Keratinocyte (primary cell): ENCODE results near the gene ARHGAP12. TPM values are rescaled to one million over a fixed set of nuclear protein-coding genes. Genes with fewer than 3 reads are reported as not detected.

Source experiments
- DNase-seq: peaks from one replicate; pipeline ENCODE4 v3.0.0-alpha.2; 2011; ENCODE audit warnings: low read depth, missing footprints, low spot score
- FAIRE-seq: peaks from 2 replicates; lab custom pipeline; 2011; peaks lifted over from hg19 to GRCh38; lab: Jason Lieb, UNC
- H2AFZ ChIP-seq: 2 replicates; pipeline ENCODE4 v1.6.0; 2012; ENCODE audit warnings: low read length, control low read depth, inconsistent platforms; ENCODE audit not compliant: control insufficient read depth
- H3K27ac ChIP-seq: 2 replicates; pipeline ENCODE4 v1.5.1; 2011; ENCODE audit warnings: low read length; ENCODE audit not compliant: control insufficient read depth, insufficient read depth
- H3K27me3 ChIP-seq: 3 replicates; pipeline ENCODE4 v1.6.0; 2011; ENCODE audit warnings: low read length; ENCODE audit not compliant: control insufficient read depth, insufficient read depth; ENCODE audit errors: extremely low read depth
- H3K36me3 ChIP-seq, 2 experiments: 2 replicates in 1 of 2; 3 replicates in 1 of 2; pipeline ENCODE4 v1.5.1; 2011; ENCODE audit warnings: low read length in 2 of 2, mild to moderate bottlenecking in 1 of 2; ENCODE audit not compliant: control insufficient read depth in 2 of 2, insufficient read depth in 2 of 2; ENCODE audit errors: extremely low read depth in 1 of 2
- H3K4me1 ChIP-seq: 3 replicates; pipeline ENCODE4 v1.5.1; 2011; ENCODE audit warnings: low read length; ENCODE audit not compliant: control insufficient read depth, insufficient read depth; ENCODE audit errors: extremely low read depth
- H3K4me2 ChIP-seq: 3 replicates; pipeline ENCODE4 v1.6.0; 2011; ENCODE audit warnings: low read depth, low read length; ENCODE audit not compliant: control insufficient read depth, insufficient read depth; ENCODE audit errors: extremely low read depth
- H3K4me3 ChIP-seq, 3 experiments: fragments of 200-600 bp in 1 of 3; sonication (generic) in 1 of 3; 2 replicates in 2 of 3; 3 replicates in 1 of 3; pipeline ENCODE4 v1.5.1; 2011 to 2016; ENCODE audit warnings: low read length in 3 of 3, mild to moderate bottlenecking in 3 of 3, control low read depth in 2 of 3, inconsistent platforms in 1 of 3, low read depth in 1 of 3, mixed read lengths in 1 of 3, mixed run types in 1 of 3, moderate library complexity in 1 of 3; ENCODE audit not compliant: control insufficient read depth in 2 of 3, insufficient read depth in 2 of 3; ENCODE audit errors: extremely low read depth in 1 of 3
- H3K79me2 ChIP-seq: 2 replicates; pipeline ENCODE4 v1.6.0; 2012; ENCODE audit warnings: low read length; ENCODE audit not compliant: control insufficient read depth, insufficient read depth
- H3K9ac ChIP-seq: 3 replicates; pipeline ENCODE4 v1.6.0; 2011; ENCODE audit warnings: low read length; ENCODE audit not compliant: control insufficient read depth, insufficient read depth; ENCODE audit errors: extremely low read depth
- H3K9me1 ChIP-seq: 3 replicates; pipeline ENCODE4 v1.6.0; 2011; ENCODE audit warnings: low read length; ENCODE audit not compliant: control insufficient read depth, insufficient read depth; ENCODE audit errors: extremely low read depth
- H3K9me3 ChIP-seq: 2 replicates; pipeline ENCODE4 v1.5.1; 2012; ENCODE audit warnings: low read depth, low read length; ENCODE audit not compliant: control insufficient read depth
- H4K20me1 ChIP-seq: 3 replicates; pipeline ENCODE4 v1.6.0; 2011; ENCODE audit warnings: low read length; ENCODE audit not compliant: control insufficient read depth, insufficient read depth; ENCODE audit errors: extremely low read depth
- EZH2 ChIP-seq: IDR thresholded peaks from one replicate; pipeline ENCODE4 v1.6.1; 2012; ENCODE audit warnings: inconsistent platforms, mild to moderate bottlenecking, low read length, moderate library complexity
- dilution Hi-C: fragments of 300-500 bp; cut with MboI; formaldehyde crosslinking; loops from one replicate; pipeline ENCODE4 v1.7.0; 2020; ENCODE audit warnings: low sequenced_read_pairs; ENCODE audit not compliant: extremely low pct_ligation_motif_present
- polyA plus RNA-seq, 5 experiments: library from polyadenylated mRNA; depleted of rRNA in 3 of 5; stranded (reverse) in 3 of 5; stranded (forward) in 1 of 5; unstranded in 1 of 5; fragments of >200 nt; gene quantifications; 1 replicate in 1 of 5; 2 replicates in 3 of 5; 3 replicates in 1 of 5; pipeline versions ENCODE4 v1.2.1 to v1.2.3, GENCODE V29; 2011 to 2012; ENCODE audit warnings: missing spikeins in 2 of 5, low read depth in 1 of 5, low replicate concordance in 1 of 5
- TF ChIP-seq, protein P1 (sequence below), 3 experiments: IDR thresholded peaks in 1 of 3; conservative IDR thresholded peaks in 1 of 3; optimal IDR thresholded peaks in 1 of 3; 2 replicates in 2 of 3; 3 replicates in 1 of 3; pipeline versions ENCODE3 to v1.5.1; 2011; ENCODE audit warnings: low read length in 3 of 3, mild to moderate bottlenecking in 3 of 3, moderate library complexity in 2 of 3, control low read depth in 1 of 3, inconsistent platforms in 1 of 3; ENCODE audit not compliant: insufficient read depth in 2 of 3; ENCODE audit errors: extremely low read depth in 1 of 3

ARHGAP12 gene
- polyA plus RNA-seq, 1 donor (not counting 4 experiments of a cell fraction or from before 2014, with no cell fraction given) = 26.6 TPM

DNA sequence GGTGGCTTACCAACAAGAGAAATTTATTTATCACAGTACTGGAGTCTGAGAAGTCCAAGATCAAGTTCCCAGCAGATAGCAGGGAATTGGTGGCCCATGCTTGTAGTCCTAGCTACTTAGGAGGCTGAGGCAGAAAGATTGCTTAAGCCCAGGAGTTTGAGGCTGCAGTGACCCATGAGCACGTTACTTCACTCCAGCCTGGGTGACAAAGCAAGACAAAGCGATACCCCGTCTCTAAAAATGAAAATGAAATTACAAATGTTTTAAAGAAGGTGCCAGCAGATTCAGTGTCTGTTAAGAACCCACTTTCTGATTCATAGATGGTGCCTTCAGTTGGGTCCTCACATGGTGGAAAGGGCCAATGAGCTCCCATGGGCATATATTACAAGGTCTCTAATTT, 20.6 kb upstream of the ARHGAP12 start:
- DNase-seq (no peak), FAIRE-seq (no peak)
- Histone ChIP-seq H3K27ac (no peak overlapping the region), H3K4me1 (peaks cover 26% of the 10 kb centered on the region), H3K4me3 (no peak overlapping the region), H3K36me3 (no peaks in the 10 kb centered on the region), H3K9me3 (no peaks in the 10 kb centered on the region), H3K79me2 (no peaks in the 10 kb centered on the region), H3K9ac (no peak overlapping the region), H3K27me3 (no peaks in the 10 kb centered on the region), H3K4me2 (no peak overlapping the region), H4K20me1 (no peaks in the 10 kb centered on the region), H3K9me1 (no peaks in the 10 kb centered on the region), H2AFZ (no peak overlapping the region)
- TF ChIP-seq EZH2 = no peak
- TF ChIP-seq, protein P1, sequence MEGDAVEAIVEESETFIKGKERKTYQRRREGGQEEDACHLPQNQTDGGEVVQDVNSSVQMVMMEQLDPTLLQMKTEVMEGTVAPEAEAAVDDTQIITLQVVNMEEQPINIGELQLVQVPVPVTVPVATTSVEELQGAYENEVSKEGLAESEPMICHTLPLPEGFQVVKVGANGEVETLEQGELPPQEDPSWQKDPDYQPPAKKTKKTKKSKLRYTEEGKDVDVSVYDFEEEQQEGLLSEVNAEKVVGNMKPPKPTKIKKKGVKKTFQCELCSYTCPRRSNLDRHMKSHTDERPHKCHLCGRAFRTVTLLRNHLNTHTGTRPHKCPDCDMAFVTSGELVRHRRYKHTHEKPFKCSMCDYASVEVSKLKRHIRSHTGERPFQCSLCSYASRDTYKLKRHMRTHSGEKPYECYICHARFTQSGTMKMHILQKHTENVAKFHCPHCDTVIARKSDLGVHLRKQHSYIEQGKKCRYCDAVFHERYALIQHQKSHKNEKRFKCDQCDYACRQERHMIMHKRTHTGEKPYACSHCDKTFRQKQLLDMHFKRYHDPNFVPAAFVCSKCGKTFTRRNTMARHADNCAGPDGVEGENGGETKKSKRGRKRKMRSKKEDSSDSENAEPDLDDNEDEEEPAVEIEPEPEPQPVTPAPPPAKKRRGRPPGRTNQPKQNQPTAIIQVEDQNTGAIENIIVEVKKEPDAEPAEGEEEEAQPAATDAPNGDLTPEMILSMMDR (optimal IDR thresholded peaks at IDR 0.05 in 1 of 3, IDR thresholded peaks at IDR 0.05 in 1 of 3, conservative IDR thresholded peaks at IDR 0.05 in 1 of 3; ENCODE audit: extremely low read depth in 1 of 3, insufficient read depth in 2 of 3, low read length in 3 of 3) = no peak
- dilution Hi-C loops = no loop called here

DNA sequence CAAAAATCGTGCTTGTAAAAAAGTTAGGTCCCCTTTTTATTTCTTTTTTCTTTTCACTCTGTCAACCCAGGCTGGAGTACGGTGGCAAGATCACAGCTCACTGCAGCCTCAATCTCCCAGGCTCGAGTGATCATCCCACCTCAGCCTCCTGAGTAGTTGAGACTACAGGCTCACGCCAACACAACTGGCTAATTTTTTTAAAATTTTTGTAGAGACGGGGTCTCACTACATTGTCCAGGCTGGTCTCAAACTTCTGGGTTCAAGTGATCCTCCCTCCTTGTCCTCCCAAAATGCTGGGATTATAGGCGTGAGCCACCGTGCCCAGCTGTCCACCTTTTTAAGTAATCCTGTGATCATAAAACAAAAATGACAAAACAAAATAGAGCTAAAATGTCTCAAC, 19.4 kb upstream of the ARHGAP12 start:
- H3K4me3 ChIP-seq = no peak overlapping the region
- DNase-seq = no peak
- TF ChIP-seq EZH2 = no peak
- TF ChIP-seq, protein P1 (optimal IDR thresholded peaks at IDR 0.05 in 1 of 3, IDR thresholded peaks at IDR 0.05 in 1 of 3, conservative IDR thresholded peaks at IDR 0.05 in 1 of 3; ENCODE audit: extremely low read depth in 1 of 3, insufficient read depth in 2 of 3, low read length in 3 of 3) = no peak
- peak overlapping the region; percentile 48 for H3K9ac ChIP-seq
- no peaks in the 10 kb centered on the region for H3K9me3 ChIP-seq
- H3K79me2 ChIP-seq = no peaks in the 10 kb centered on the region
- peaks cover 33% of the 10 kb centered on the region for H3K4me1 ChIP-seq
- peak overlapping the region; percentile 27 for H2AFZ ChIP-seq
- H3K9me1 ChIP-seq = no peaks in the 10 kb centered on the region
- no peaks in the 10 kb centered on the region for H3K27me3 ChIP-seq
- no peak for FAIRE-seq
- dilution Hi-C loops = no loop called here
- H3K27ac ChIP-seq = peak overlapping the region; percentile 48
- H3K36me3 ChIP-seq = no peaks in the 10 kb centered on the region
- H4K20me1 ChIP-seq = no peaks in the 10 kb centered on the region
- H3K4me2 ChIP-seq = peak overlapping the region; percentile 61
